Loucy (cell line): Measurements from ENCODE around the gene NOTCH2.

Experiments used
- H2AFZ ChIP-seq: fragments of 200-600 bp; sonication (generic); 2 replicates; pipeline ENCODE4 v1.6.0; 2016; ENCODE audit warnings: antibody characterized with exemption, mild to moderate bottlenecking, low read length, moderate library complexity
- H3F3A ChIP-seq: fragments of 200-600 bp; 2 replicates; pipeline ENCODE4 v1.6.0; 2016; ENCODE audit warnings: antibody characterized with exemption, low read depth, mild to moderate bottlenecking
- H3K27me3 ChIP-seq: fragments of 200-600 bp; sonication (generic); 2 replicates; pipeline ENCODE4 v1.6.1; 2014; ENCODE audit warnings: low read length, mild to moderate bottlenecking; ENCODE audit not compliant: insufficient read depth, poor library complexity, severe bottlenecking
- H3K36me3 ChIP-seq: fragments of 200-600 bp; sonication (generic); 2 replicates; pipeline ENCODE4 v1.6.1; 2016; ENCODE audit warnings: low read length; ENCODE audit not compliant: insufficient read depth
- H3K4me1 ChIP-seq: fragments of 200-600 bp; sonication (generic); 2 replicates; pipeline ENCODE4 v1.5.1; 2014; ENCODE audit warnings: low read length, mild to moderate bottlenecking; ENCODE audit not compliant: insufficient read depth, poor library complexity, severe bottlenecking
- H3K4me2 ChIP-seq: fragments of 200-600 bp; sonication (generic); 2 replicates; pipeline ENCODE4 v1.6.0; 2014; ENCODE audit warnings: antibody characterized with exemption, low read length, low read depth, mild to moderate bottlenecking; ENCODE audit not compliant: poor library complexity, severe bottlenecking
- H3K4me3 ChIP-seq: fragments of 200-600 bp; sonication (generic); 2 replicates; pipeline ENCODE4 v1.5.1; 2014; ENCODE audit warnings: low read length, mild to moderate bottlenecking, mixed read lengths; ENCODE audit not compliant: poor library complexity, severe bottlenecking
- H3K79me2 ChIP-seq: fragments of 200-600 bp; sonication (generic); 2 replicates; pipeline ENCODE4 v1.6.1; 2014; ENCODE audit warnings: low read length; ENCODE audit not compliant: insufficient read depth
- H3K9ac ChIP-seq: fragments of 200-600 bp; sonication (generic); 2 replicates; pipeline ENCODE4 v1.6.0; 2014; ENCODE audit warnings: mild to moderate bottlenecking, low read depth, low read length, moderate library complexity; ENCODE audit not compliant: poor library complexity, severe bottlenecking
- H3K9me2 ChIP-seq: fragments of 200-600 bp; sonication (generic); replicated peaks from 2 replicates; pipeline ENCODE4 v1.6.1; 2016; ENCODE audit warnings: low read depth, low read length, mixed read lengths
- H3K9me3 ChIP-seq: fragments of 200-600 bp; sonication (generic); 2 replicates; pipeline ENCODE4 v1.6.1; 2014; ENCODE audit warnings: mild to moderate bottlenecking, antibody characterized with exemption, low read length, low read depth; ENCODE audit not compliant: insufficient read depth
- H4K20me1 ChIP-seq: fragments of 200-600 bp; sonication (generic); 2 replicates; pipeline ENCODE4 v1.6.0; 2014; ENCODE audit warnings: antibody characterized with exemption, low read length, mild to moderate bottlenecking; ENCODE audit not compliant: insufficient read depth, poor library complexity, severe bottlenecking
- EZH2phosphoT487 ChIP-seq: fragments of 200-600 bp; IDR thresholded peaks from 2 replicates; pipeline ENCODE4 v1.6.1; 2018; ENCODE audit warnings: antibody characterized with exemption, mild to moderate bottlenecking, moderate library complexity, borderline replicate concordance
- TF ChIP-seq, protein P1 (sequence below): fragments of 200-600 bp; sonication (generic); conservative IDR thresholded peaks from 2 replicates; pipeline ENCODE4 v1.5.1; 2014; ENCODE audit warnings: mild to moderate bottlenecking, antibody characterized with exemption, low read length

The NOTCH2 gene

DNA sequence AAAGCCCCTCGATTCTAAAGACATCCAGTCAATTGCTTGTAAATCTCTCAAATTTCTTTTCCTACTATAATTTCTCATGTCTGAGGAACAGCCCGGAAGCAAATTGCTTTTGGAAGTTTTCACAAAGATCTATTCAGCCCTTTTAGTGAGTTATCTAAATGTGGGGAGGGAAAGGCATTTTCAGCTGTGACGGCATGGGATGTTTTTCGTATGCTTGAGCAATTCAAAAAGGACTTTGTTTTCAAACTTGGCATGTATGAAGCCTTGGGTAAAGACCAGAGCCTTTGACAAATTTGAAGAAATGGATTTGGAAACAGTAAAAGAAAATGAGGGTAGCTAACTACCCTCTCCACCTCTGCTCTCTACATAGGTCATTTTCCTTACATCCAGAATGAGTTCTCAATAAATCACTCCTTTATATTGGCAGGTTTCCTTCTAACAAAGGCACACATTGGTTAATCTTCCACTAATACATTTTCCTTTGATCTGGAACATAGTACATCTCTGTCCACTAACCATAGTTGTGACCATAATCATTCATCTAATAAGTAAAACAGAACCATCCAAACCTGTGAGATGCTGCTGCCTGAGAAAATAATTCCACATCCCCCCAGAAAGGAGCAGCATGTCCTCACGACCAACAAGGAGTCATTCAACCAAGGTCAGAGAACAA is 107.0 kb downstream of the NOTCH2 start:
- no peaks in the 10 kb centered on the region for H3K9me3 ChIP-seq
- peaks cover 68% of the 10 kb centered on the region for H3K36me3 ChIP-seq
- no peak overlapping the region for H3K9ac ChIP-seq
- H3K27me3 ChIP-seq: no peaks in the 10 kb centered on the region
- H3K4me3 ChIP-seq: no peak overlapping the region
- TF ChIP-seq, protein P1, sequence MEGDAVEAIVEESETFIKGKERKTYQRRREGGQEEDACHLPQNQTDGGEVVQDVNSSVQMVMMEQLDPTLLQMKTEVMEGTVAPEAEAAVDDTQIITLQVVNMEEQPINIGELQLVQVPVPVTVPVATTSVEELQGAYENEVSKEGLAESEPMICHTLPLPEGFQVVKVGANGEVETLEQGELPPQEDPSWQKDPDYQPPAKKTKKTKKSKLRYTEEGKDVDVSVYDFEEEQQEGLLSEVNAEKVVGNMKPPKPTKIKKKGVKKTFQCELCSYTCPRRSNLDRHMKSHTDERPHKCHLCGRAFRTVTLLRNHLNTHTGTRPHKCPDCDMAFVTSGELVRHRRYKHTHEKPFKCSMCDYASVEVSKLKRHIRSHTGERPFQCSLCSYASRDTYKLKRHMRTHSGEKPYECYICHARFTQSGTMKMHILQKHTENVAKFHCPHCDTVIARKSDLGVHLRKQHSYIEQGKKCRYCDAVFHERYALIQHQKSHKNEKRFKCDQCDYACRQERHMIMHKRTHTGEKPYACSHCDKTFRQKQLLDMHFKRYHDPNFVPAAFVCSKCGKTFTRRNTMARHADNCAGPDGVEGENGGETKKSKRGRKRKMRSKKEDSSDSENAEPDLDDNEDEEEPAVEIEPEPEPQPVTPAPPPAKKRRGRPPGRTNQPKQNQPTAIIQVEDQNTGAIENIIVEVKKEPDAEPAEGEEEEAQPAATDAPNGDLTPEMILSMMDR: no peak
- no peak for TF ChIP-seq EZH2phosphoT487
- H3K79me2 ChIP-seq: no peaks in the 10 kb centered on the region
- H3K4me1 ChIP-seq: no peaks in the 10 kb centered on the region
- no peaks in the 10 kb centered on the region for H3K9me2 ChIP-seq
- H4K20me1 ChIP-seq: no peaks in the 10 kb centered on the region
- H3F3A ChIP-seq: no peaks in the 10 kb centered on the region
- H3K4me2 ChIP-seq: no peak overlapping the region
- no peak overlapping the region for H2AFZ ChIP-seq

DNA sequence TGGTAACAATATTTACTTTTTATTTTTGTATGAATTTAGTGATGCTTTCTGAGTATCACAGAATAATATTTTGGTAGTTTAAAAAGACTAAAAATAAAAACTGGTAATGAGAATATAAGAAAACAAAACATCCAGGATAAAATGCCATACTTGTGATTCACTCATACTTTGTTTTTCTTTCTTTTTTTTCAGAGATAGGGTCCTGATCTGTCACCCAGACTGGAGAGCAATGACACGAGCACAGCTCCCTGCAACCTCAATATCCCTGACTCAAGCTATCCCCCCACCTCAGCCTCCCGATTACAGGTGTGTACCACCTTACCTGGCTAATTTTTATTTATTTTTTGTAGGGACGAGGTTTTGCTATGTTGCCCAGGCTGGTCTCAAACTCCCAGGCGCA is 109.0 kb downstream of the NOTCH2 start:
- Histone ChIP-seq H3K27me3 (no peaks in the 10 kb centered on the region), H3K79me2 (no peaks in the 10 kb centered on the region), H3K9me3 (no peaks in the 10 kb centered on the region), H3K36me3 (peaks cover 48% of the 10 kb centered on the region; the same call in 1 of the 2 replicates), H3F3A (no peaks in the 10 kb centered on the region), H2AFZ (no peak overlapping the region), H3K9ac (no peak overlapping the region), H3K4me2 (no peak overlapping the region), H3K9me2 (no peaks in the 10 kb centered on the region), H4K20me1 (no peaks in the 10 kb centered on the region), H3K4me1 (peaks cover 6% of the 10 kb centered on the region), H3K4me3 (no peak overlapping the region)
- TF ChIP-seq, protein P1: no peak
- TF ChIP-seq EZH2phosphoT487: no peak

DNA sequence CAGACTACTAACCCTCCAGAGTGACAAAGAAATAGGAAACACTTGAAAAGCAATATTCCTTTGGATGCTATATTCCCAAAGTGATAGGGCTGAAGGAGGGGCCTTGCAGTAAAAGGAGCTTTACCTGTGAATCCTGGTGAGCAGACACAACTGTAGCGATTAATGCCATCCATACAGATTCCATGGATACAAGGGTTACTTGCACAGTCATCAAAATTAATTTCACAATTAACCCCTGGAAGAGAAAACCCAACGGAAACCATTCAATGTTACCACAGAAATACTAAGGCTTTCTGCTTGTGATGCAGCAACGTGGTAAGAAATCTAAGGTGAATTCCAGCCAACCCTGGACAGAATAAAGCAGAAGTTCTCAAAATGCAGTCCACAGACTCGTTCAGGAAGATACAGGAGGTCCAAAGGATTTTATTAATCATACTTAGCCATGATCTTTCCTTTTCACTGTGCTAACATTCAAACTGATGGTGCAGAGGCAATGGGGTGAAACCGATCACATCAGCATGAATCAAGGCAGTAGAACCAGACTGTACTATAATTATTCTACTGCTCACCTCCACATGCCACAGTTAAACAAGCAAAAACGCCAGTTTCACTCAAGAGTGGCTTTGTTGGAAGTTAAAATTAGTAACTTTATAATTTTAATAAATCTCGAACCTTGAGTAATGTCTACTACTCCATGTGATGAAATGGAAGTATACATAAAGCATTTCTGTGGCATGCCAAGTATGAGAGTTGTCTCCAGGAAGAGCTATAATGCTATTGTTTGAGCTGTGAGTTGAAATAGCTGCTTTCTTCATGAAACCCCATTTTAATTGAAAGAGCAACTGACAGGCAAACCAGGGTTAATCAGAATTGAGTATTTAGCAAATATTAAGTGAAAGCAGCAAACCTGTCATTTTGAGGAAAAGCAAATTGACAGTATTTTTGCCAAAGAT is 109.9 kb downstream of the NOTCH2 start:
- Histone ChIP-seq H3K4me2 (no peak overlapping the region), H3K9me2 (no peaks in the 10 kb centered on the region), H3K4me1 (peaks cover 6% of the 10 kb centered on the region), H4K20me1 (no peaks in the 10 kb centered on the region), H3K9me3 (no peaks in the 10 kb centered on the region), H3K27me3 (no peaks in the 10 kb centered on the region), H3K79me2 (no peaks in the 10 kb centered on the region), H3K4me3 (no peak overlapping the region), H3K9ac (no peak overlapping the region), H3F3A (no peaks in the 10 kb centered on the region), H3K36me3 (peaks cover 48% of the 10 kb centered on the region; the same call in 1 of the 2 replicates), H2AFZ (no peak overlapping the region)
- TF ChIP-seq EZH2phosphoT487: no peak
- TF ChIP-seq, protein P1: no peak
